HEK293T (cell line): Measurements from ENCODE around the gene PYGB.

ENCODE experiments used
- CTBP1 ChIP-seq: fragments of 450-650 bp; IDR thresholded peaks from 2 replicates; pipeline ENCODE4 v1.6.1; 2016; ENCODE audit warnings: borderline replicate concordance
- ELF4 ChIP-seq: fragments of 450-650 bp; IDR thresholded peaks from 2 replicates; pipeline ENCODE4 v1.6.1; 2017; ENCODE audit warnings: antibody characterized with exemption
- FOXA1 ChIP-seq: fragments of 450-650 bp; IDR thresholded peaks from 2 replicates; pipeline ENCODE4 v1.6.1; 2016; ENCODE audit warnings: mild to moderate bottlenecking
- FOXK2 ChIP-seq: fragments of 450-650 bp; IDR thresholded peaks from 2 replicates; pipeline ENCODE4 v1.6.1; 2016; ENCODE audit warnings: mild to moderate bottlenecking
- HDGF ChIP-seq: fragments of 450-650 bp; IDR thresholded peaks from 2 replicates; pipeline ENCODE4 v1.6.1; 2017; ENCODE audit warnings: antibody characterized with exemption, borderline replicate concordance
- SP1 ChIP-seq: fragments of 450-650 bp; IDR thresholded peaks from 2 replicates; pipeline ENCODE4 v1.6.1; 2017
- SUZ12 ChIP-seq: fragments of 450-650 bp; IDR thresholded peaks from 2 replicates; pipeline ENCODE4 v1.6.1; 2016; ENCODE audit warnings: mild to moderate bottlenecking
- TARDBP ChIP-seq: fragments of 450-650 bp; IDR thresholded peaks from 2 replicates; pipeline ENCODE4 v1.6.1; 2016

DNA sequence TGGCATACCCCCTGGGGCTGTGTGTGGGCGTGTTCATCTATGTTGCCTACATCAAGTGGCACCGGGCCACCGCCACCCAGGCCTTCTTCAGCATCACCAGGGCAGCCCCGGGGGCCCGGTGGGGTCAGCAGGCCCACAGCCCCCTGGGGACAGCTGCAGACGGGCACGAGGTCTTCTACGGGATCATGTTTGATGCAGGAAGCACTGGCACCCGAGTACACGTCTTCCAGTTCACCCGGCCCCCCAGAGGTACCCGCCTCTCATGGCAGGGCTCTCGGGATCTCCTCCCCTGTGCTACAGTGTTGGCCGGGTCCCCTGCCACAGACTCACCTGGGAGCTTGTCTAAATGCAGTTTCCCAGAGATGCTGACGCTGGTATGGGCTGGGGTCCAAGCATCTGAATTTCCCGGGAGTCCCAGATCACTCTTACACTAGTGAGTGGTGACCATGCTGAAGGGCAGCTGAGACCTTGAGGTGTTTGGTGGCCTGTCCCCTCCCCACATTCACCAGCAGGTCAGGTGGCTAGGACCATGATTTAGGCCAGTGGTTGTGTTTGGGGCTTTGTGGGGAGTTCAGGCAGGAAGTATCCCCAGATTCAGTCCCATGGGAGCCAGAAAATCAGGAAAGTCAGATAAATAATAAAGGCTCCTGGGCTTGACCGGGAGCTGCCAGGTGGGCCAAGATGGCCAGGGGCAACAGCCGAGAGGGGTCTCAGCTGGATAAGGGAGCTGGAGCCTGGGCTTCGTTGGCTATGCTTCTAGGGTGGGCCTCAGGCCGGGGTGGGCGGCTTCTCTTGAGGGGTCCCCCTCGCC lies 40.5 kb upstream of the PYGB start:
- no peak for TF ChIP-seq HDGF
- TF ChIP-seq TARDBP, result no peak
- no peak for TF ChIP-seq CTBP1
- no peak for TF ChIP-seq FOXA1
- TF ChIP-seq FOXK2, result no peak
- no peak for TF ChIP-seq SUZ12
- no peak for TF ChIP-seq SP1
- TF ChIP-seq ELF4, result no peak
